ENCODE results near the gene SLC16A3.

SLC16A3 gene

GRCh38 chr17:82247182-82247823 lies 18.5 kb downstream of the SLC16A3 start:
- no peaks in the 10 kb centered on the region for H3K9me3 ChIP-seq (replicated peaks; ENCODE audit: insufficient read depth, low read length)
- no peaks in the 10 kb centered on the region for H3K27me3 ChIP-seq (replicated peaks; ENCODE audit: insufficient read depth, low read length)
- H3K79me2 ChIP-seq (ENCODE audit: low read length) = peaks cover 75% of the 10 kb centered on the region
- no peak overlapping the region for H3K4me3 ChIP-seq (ENCODE audit: low read length)
- H3K36me3 ChIP-seq (replicated peaks; ENCODE audit: insufficient read depth, low read length) = peaks cover 9% of the 10 kb centered on the region; the same call in 1 of the 2 replicates
- H2AFZ ChIP-seq (ENCODE audit: low read length) = no peak overlapping the region
- no peak for DNase-seq
- H3K4me1 ChIP-seq (ENCODE audit: low read length) = no peaks in the 10 kb centered on the region
- H4K20me1 ChIP-seq (ENCODE audit: insufficient read depth, low read length) = no peaks in the 10 kb centered on the region
- no peak overlapping the region for H3K27ac ChIP-seq (ENCODE audit: low read length)
- TF ChIP-seq CTCF (IDR thresholded peaks at IDR 0.05; ENCODE audit: low read length) (no peak), EZH2 (optimal IDR thresholded peaks at IDR 0.05; ENCODE audit: low read depth, low read length) (no peak), EZH2phosphoT487 (IDR thresholded peaks at IDR 0.05; ENCODE audit: low read length) (no peak)
- H3F3A ChIP-seq (ENCODE audit: insufficient read depth, low read length) = no peaks in the 10 kb centered on the region
- H3K9me2 ChIP-seq (replicated peaks; ENCODE audit: insufficient read depth, low read length) = no peaks in the 10 kb centered on the region
- H3K9ac ChIP-seq (ENCODE audit: low read length) = no peak overlapping the region
- H3K4me2 ChIP-seq (ENCODE audit: low read depth, low read length) = no peak overlapping the region

GRCh38 chr17:82247856-82248671 lies 19.2 kb downstream of the SLC16A3 start:
- TF ChIP-seq CTCF (IDR thresholded peaks at IDR 0.05; ENCODE audit: low read length) = no peak
- TF ChIP-seq EZH2 (optimal IDR thresholded peaks at IDR 0.05; ENCODE audit: low read depth, low read length) = no peak
- TF ChIP-seq EZH2phosphoT487 (IDR thresholded peaks at IDR 0.05; ENCODE audit: low read length) = no peak
- Histone ChIP-seq H3K9me2 (replicated peaks; ENCODE audit: insufficient read depth, low read length) (no peaks in the 10 kb centered on the region), H2AFZ (ENCODE audit: low read length) (no peak overlapping the region), H3K79me2 (ENCODE audit: low read length) (peaks cover 77% of the 10 kb centered on the region), H3K9me3 (replicated peaks; ENCODE audit: insufficient read depth, low read length) (no peaks in the 10 kb centered on the region), H3K27me3 (replicated peaks; ENCODE audit: insufficient read depth, low read length) (no peaks in the 10 kb centered on the region), H3K4me3 (ENCODE audit: low read length) (no peak overlapping the region), H4K20me1 (ENCODE audit: insufficient read depth, low read length) (no peaks in the 10 kb centered on the region), H3F3A (ENCODE audit: insufficient read depth, low read length) (no peaks in the 10 kb centered on the region), H3K4me1 (ENCODE audit: low read length) (no peaks in the 10 kb centered on the region), H3K27ac (ENCODE audit: low read length) (no peak overlapping the region), H3K36me3 (replicated peaks; ENCODE audit: insufficient read depth, low read length) (peaks cover 13% of the 10 kb centered on the region; the same call in 1 of the 2 replicates), H3K4me2 (ENCODE audit: low read depth, low read length) (no peak overlapping the region), H3K9ac (ENCODE audit: low read length) (no peak overlapping the region)
- no peak for DNase-seq

- Histone ChIP-seq H3K4me2 (ENCODE audit: low read depth, low read length) (no peak overlapping the region), H3K79me2 (ENCODE audit: low read length) (peaks cover 74% of the 10 kb centered on the region), H3K27me3 (replicated peaks; ENCODE audit: insufficient read depth, low read length) (no peaks in the 10 kb centered on the region), H3K9me2 (replicated peaks; ENCODE audit: insufficient read depth, low read length) (no peaks in the 10 kb centered on the region), H3F3A (ENCODE audit: insufficient read depth, low read length) (no peaks in the 10 kb centered on the region), H2AFZ (ENCODE audit: low read length) (no peak overlapping the region), H3K9ac (ENCODE audit: low read length) (no peak overlapping the region), H3K9me3 (replicated peaks; ENCODE audit: insufficient read depth, low read length) (no peaks in the 10 kb centered on the region), H3K27ac (ENCODE audit: low read length) (no peak overlapping the region), H4K20me1 (ENCODE audit: insufficient read depth, low read length) (no peaks in the 10 kb centered on the region), H3K36me3 (replicated peaks; ENCODE audit: insufficient read depth, low read length) (peaks cover 17% of the 10 kb centered on the region; the same call in 1 of the 2 replicates), H3K4me1 (ENCODE audit: low read length) (no peaks in the 10 kb centered on the region), H3K4me3 (ENCODE audit: low read length) (no peak overlapping the region)
- TF ChIP-seq EZH2phosphoT487 (IDR thresholded peaks at IDR 0.05; ENCODE audit: low read length) (no peak), CTCF (IDR thresholded peaks at IDR 0.05; ENCODE audit: low read length) (no peak), EZH2 (optimal IDR thresholded peaks at IDR 0.05; ENCODE audit: low read depth, low read length) (no peak)
- DNase-seq = no peak
Measured at GRCh38 chr17:82248815-82249674, 20.2 kb downstream of the SLC16A3 start.

All from MM.1S (cell line).